Measurements from ENCODE around the gene ITGA5.

ITGA5 gene

DNA sequence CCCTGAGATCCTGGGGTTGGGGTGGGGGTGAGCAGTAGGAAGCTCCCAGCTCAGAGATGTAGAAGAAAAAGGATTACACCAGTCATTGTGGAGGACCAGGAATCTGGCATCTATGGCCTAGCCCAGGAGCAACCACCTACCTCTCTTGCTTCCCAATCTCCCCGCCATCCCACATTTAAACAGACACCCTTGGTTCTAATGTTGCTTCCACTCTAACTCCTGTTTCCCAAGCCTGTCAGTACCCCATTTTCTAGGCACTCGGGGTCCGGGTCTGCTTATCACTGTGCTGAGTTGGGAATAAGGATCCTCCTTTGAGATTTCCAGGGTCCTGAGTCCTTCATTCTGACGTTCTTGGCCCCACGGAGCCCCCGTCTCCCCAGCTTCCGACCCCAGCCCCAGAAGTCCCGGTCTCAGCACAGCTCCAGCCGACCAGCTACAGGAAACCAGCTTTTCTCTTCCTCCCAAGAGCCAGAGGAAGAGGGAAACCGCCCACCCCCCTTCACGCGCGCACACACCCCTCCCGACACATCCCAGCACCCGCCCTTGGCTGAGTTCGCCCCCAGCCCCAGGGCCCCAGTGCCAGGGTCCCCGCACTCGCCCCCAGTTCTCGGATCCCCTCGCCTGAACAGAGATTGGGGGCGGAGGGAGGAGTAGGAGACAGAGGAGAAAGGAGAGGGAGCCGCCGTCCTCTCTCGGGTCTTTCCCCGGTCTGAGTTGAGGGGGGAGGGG is 1.2 kb downstream of the ITGA5 start:
- peak overlapping the region; percentile 95 for H3K4me3 ChIP-seq (ENCODE audit: low read depth, low read length)
- TF ChIP-seq, protein P1, sequence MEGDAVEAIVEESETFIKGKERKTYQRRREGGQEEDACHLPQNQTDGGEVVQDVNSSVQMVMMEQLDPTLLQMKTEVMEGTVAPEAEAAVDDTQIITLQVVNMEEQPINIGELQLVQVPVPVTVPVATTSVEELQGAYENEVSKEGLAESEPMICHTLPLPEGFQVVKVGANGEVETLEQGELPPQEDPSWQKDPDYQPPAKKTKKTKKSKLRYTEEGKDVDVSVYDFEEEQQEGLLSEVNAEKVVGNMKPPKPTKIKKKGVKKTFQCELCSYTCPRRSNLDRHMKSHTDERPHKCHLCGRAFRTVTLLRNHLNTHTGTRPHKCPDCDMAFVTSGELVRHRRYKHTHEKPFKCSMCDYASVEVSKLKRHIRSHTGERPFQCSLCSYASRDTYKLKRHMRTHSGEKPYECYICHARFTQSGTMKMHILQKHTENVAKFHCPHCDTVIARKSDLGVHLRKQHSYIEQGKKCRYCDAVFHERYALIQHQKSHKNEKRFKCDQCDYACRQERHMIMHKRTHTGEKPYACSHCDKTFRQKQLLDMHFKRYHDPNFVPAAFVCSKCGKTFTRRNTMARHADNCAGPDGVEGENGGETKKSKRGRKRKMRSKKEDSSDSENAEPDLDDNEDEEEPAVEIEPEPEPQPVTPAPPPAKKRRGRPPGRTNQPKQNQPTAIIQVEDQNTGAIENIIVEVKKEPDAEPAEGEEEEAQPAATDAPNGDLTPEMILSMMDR (IDR thresholded peaks at IDR 0.05; ENCODE audit: low read depth, low read length): no peak

DNA sequence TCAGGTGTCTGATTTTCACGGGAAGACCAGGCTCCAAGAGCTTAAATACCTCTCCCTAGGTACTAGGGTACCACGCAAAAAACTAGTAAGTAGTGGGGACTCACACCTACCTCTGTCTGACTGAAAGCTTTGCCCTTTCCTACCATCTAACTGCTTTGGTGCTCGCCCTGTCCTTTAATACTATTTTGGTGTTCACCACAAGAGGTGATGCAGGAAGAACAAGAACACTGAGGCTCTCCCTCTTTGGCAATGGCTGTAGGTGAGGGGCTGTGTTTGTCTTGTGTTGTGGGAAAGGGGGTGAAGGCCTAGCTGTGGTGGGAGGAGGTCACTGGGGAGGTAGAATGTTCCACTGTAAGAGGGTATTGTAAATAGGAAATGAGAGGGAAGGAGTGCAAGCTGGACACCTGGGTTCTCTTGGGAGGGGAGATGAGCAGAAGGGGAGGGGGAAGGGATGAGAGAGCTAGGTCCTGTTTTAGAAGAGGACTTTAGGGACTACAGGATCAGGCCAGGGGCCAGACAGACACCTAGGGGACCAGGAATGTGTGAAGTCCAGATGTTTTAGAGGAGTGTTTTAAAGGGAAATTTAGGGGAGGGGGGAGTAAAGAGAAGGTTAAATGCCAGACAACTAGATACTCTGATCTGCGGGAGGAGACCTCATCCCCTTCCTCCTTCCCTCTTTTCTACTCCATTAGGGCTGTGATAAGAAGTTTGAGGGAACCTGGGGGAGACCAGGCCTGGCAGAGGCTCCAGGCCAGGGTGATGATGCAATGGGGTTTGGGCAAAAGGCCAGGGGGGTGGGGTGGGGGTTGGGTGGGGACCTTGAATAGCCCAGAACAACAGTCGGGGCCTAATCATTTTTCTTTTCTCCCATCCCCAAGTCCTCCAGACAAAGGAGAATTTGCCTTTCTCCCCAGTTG is 2.1 kb downstream of the ITGA5 start:
- H3K4me3 ChIP-seq (ENCODE audit: low read depth, low read length): peak overlapping the region; percentile 95
- TF ChIP-seq, protein P1 (IDR thresholded peaks at IDR 0.05; ENCODE audit: low read depth, low read length): no peak

DNA sequence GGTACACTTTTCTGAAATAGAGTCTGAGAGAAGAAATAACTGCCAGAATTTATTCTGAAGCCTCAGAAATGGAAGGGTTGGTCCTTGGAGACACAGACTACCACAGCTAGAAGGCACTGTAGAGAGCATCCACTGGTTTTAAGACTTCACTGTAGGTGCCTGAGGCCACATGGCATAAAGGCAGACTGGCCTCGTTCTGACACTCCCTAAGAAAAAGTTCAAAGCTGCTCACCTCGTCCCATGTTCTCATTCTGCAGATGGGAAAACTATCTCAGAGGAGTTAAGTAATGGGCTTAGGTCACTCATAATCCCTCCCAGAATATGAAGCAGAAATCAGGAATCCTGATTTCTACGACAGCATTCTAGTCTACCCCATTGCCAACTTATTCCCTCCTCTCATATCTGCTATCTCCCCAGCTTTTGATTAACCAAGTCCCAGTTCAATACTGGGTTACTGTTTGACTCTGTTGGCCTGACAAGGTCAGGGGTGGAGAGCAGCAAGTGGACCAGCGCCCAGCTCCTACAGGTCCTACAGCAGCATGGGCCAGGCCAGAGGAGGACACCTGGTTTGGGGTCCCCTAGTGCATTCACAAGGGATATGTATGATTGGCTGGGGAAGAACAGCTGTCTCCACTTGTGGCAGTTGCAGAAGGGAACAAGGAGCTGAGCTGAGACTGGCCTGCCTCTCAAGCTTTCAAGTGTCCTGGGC is 3.7 kb downstream of the ITGA5 start:
- TF ChIP-seq, protein P1 (IDR thresholded peaks at IDR 0.05; ENCODE audit: low read depth, low read length): no peak

DNA sequence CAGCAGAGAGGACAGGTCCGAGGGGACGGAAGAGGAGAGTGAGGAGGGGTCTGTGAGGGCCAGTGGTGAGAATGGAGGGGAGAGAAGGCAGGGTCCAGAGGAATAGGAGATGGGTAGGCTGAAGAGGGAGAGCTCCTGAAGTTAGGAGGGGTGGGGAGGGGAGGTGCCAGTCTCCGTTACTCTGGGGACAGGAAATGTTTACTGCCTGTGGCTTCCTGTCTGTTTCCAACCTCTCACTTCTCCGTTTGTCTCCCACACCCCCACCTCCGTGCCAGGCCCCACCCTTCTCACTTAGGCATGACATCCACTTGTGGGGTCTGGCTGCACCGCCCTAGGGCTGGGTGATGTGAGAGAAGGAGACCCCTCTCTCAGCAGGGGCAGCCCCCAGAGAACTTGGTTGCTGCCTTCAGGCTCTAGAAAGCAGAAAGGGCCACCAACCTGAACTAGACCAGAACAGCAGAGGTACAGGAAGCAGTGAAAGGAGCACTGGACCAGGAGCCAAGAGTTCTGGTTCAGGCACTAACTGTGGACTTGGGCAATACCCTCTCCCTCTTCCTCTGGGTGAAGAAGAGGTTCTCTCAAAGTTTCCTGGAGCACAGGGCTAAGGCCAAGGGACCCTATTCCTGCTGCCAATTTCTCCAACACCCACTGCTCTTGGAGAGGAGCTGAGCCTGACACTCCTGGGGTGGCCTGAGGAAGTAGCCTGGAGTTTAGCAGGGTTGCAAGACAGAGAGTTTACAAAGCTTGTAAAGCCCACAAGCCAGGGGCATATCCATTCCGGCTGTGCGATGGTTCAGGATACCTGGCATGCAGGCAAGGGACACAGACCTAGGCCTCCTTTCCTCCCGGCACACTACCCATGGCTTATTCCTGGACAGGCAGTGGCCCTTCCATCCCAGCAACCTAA is 5.5 kb downstream of the ITGA5 start:
- peak overlapping the region; percentile 28; the same call in 1 of the 2 replicates for H3K4me3 ChIP-seq (ENCODE audit: low read depth, low read length)
- TF ChIP-seq, protein P1 (IDR thresholded peaks at IDR 0.05; ENCODE audit: low read depth, low read length): no peak

More for the DNA sequence above, 3.7 kb downstream of the ITGA5 start:
- H3K4me3 ChIP-seq (ENCODE audit: low read depth, low read length): 0 out of 2 replicates have a peak overlapping the region, but pooled peaks have one; percentile 8

DNA sequence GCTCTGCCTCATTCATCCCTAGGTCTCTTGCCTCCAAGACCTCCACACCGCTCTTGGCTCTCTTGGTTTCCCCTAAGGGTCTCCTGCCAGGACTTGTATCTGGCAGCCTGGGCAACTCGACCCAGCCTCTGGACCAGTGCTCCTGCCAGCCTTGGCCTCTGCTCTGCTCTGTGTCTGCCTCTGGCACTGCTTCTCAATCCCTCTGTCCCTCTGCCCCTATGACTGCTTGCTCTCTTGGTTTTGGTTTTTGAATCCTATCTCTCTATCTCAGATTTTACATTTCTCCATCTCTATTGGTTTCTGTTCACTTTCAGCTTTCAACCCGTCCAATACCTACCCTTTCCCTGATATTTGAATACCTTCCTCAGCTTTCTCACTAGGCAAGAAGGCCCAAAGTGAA is 6.3 kb downstream of the ITGA5 start:
- no peak overlapping the region for H3K4me3 ChIP-seq (ENCODE audit: low read depth, low read length)
- TF ChIP-seq, protein P1 (IDR thresholded peaks at IDR 0.05; ENCODE audit: low read depth, low read length): no peak

DNA sequence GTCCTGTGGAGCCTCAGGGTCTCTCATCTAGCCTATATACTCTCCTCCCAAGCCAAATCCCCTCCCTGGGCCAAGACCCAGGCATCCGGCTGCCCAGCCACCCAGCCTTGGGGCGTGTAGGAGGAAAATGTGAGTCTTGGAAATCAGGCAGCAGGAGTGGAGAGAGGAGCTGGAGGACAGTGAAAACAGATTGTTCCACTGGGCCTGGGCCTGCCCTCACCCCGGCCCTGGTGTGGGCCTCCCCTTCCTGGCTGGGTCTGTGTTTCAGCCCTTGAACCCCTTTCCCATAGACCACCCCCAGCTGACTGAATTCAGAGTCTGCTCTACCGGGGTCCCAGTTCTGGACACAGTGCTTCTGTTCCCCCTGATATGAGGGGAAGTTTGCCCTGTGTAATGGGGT is 6.7 kb downstream of the ITGA5 start:
- H3K4me3 ChIP-seq (ENCODE audit: low read depth, low read length): no peak overlapping the region
- TF ChIP-seq, protein P1 (IDR thresholded peaks at IDR 0.05; ENCODE audit: low read depth, low read length): no peak

Data from WI38 (cell line).